ENCODE data around the gene LEMD1.

The LEMD1 gene, protein sequence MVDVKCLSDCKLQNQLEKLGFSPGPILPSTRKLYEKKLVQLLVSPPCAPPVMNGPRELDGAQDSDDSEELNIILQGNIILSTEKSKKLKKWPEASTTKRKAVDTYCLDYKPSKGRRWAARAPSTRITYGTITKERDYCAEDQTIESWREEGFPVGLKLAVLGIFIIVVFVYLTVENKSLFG

DNA sequence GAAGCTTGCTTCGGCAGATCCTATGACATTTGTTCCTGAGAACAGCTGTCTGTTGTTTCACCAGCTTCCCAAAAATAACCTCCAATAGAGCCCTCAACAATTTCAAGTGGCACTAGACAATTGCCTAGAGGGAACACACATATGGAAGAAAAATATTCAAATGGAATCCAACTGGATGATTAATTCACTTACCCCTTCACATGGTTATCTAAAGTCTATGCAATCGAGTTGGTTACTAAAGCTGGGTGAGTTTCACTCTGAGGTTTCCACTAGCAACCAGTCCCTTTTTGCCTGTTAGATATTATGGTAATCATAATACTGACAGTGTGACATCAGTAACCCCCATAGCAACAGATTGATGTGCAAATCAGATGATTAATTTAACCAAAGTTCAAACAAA, at the start of gene LEMD1:
Gene LEMD1, minus strand, starts transcription at position 259 of the 400 bp plus-strand sequence. CDS start 1,520 bp downstream, outside the sequence.
- peak; percentile 32 for DNase-seq

DNA sequence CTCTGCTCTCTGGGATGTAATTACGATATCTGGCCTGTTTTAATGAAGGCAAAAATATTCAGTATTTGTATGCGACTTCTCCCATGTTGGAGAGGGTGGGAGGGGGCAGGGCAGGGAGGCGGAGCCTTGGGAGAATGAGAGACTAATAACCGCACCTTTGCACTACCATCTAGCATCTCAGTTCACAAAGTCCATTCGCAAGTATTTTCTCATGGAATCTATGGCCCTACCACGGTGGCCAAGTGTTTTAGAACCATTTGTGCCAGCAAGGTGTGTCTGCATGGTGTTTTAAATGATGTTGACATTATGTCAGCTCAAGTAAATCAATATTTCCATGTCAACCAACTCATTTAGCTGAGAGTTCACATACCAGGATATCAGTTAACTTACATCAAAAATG, 48.3 kb upstream of the LEMD1 start:
- DNase-seq = no peak

DNA sequence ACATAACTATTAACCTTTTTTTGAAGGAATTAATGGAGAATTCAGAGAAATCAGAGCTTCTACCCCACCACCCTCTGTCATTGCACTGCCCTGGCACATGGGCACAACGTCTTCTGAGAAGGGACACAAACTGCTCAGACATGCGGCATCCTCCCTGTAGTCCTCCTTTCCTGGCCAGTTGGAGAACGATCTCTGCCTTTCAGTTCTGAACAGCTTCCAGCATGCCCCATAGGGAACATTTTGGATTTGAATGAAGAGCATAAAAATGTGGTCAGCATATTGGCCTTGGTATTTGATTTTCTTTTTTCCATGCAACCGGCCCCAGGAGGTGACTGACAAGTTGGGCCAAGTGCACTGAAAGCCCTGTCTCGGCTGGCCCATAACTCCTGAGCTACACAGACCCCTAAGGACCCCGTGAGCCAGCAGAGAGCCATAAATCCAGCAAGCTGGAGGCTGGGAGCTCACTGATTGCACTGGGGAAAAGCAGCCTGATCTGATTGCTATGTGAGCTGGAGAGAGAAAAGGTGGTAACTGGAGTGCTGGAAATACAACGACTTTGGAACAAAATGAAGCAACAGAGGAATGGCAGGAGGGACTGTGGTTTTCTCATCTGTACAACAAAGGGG, 44.9 kb upstream of the LEMD1 start:
- no peak for DNase-seq

DNA sequence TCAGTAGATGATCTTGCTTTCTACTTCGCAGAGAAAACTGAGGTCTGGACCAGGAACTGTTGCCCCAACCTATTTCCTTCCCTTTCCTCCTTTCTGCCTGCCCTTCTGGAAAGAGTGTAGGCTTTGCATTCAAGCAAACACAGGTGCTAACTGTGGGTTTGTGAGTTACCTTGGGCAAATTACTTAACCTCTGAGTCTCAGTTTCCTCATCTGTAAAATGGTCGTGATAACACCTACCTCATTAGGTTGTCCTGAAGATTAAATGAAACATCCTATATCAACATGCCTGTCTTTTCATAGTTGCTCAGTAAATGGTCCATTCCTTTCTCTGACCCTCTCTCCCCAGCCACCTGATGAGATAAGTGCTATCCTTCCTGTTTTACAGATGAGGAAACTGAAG, 43.5 kb upstream of the LEMD1 start:
- DNase-seq = no peak

DNA sequence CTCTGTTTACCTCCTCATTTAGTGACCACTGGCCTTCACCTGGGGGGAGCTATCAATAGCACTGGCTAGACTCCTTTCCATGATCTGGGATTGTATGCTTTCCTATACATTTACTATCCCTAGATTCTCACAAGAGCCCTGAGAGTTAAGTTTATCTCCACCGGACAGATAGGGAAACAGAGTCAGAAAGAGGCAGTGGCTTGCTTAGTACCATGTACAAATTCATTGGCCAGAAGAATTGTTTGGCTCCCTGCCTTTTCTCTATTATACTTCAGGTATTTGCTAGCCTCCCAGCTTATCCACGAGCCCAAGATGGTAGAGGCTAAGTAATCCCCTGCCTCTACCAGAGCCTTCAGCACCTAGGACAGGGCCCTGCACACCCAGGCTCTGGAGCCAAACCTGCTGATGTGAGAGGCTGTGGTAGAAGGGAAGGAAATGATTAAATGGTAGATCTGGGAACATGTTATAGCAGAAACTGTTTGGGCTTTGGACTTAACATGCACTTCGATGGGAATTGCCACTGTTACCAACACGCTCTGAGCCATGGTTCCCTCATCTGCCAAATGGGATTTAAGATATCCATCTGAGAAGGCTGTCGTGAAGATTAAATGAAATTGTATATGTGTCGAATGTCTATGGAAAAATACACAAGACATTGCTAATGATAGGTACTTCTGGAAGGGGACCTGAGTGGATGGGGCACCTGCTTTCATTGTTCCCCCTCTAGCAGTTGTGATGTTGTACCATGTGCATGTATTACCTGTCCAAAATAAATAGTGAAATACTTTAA, 37.1 kb upstream of the LEMD1 start:
- no peak for DNase-seq

DNA sequence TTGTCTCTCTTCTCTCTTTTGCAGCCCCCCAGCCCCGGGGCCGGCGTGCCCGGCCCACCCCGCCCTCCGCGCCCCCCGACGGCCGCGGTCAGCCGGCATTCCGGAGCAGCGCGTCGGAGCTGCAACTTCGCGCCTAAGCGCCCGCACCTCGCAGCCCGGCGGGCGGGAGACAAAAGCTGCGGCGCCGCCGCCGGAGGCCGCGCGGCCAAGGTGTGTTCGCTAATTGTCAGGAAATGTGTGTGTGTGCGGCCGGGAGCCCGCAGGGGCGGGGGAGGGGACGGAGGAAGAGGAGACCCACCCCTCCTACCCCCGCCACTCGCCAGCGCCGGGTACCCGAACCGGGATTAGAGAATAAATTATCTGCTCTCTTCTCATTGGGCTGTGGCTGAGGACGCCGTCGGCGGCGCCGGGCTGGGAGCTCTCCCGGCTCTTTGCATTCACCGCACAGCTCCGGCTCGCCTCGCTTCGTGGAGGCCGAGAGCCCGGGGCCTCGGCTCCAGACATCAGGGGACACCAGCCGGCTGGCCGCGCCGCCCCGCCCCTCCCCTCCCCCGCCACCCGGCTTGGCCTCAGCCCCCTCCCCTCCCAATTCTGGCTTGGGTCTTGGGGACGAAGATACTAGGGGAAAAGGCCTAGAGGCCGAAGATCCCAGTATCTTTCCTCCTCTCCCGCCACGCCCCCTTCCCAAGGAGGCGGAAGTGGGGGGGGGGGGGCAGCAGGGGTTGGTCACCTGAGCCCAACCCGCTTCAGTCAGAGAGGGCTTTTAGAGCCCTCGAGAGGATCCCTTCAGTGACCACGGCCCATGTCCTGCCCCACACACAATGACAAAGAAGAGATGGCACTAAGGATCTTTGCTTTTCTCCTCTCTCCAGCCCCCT, 35.3 kb upstream of the LEMD1 start:
- peak; percentile 83 for DNase-seq

DNA sequence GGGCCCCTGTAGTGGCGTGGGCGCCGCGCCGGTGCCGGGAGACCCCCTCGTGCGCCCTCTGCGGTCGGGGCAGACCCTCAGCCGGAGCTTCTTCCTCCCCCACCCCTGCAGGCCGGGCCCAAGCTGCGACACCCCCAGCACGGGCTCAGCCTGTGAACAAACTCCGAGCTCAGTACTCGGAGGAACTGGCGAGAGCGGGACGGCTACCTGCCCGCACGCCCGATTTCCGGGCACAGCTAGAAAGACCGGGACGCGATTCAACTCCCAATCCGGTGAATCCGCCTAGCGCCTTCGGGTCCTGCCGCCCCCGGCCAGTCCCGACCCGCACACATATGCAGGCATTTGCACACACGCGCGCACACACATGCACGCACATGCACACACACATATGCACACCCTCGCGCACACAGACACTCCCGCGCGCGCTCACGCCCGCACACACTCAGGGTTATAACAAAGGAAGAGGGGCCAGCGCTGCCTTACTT, 34.6 kb upstream of the LEMD1 start:
- DNase-seq = peak; percentile 16

DNA sequence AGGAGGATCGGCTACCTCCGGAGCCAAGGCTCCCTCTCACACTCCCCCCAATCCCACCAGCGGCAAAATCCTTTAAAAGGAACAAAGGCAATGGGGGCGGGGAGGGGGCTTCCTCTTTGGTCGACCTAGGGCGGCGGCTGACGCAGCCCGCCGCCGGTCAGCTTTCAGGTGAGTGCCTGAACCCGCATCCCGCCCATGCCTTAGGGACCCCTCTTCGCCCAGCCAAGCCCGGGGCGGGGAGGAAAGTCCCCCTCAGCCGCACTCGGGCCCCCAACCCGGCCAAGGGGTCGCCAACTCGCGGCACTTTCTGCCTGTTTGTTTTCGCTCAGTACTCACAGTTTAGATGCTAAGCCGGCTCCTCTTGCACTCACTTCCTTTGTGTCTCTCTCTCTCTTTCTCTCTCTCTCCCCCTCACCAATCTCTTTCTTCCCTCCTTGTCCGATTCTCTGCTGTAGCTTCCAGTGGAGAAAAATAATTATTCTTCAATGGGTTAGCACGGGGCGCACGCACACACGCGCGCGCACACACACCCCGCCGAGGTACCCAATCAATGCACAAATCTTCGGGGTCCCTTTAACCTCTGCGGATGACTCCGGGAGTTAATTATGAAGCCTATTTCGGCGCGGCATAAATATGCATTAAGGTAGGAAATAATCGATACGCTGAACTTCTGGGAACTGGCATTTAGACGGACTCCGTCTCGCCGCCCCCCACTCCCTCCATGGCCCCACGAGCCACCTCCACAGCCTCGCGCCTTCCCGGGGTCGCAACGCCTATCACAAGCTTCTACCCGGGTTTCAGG, 33.9 kb upstream of the LEMD1 start, which contains the start of gene BLACAT1:
Gene BLACAT1, minus strand, starts transcription at position 465 of the 802 bp plus-strand sequence.
- no peak for DNase-seq

DNA sequence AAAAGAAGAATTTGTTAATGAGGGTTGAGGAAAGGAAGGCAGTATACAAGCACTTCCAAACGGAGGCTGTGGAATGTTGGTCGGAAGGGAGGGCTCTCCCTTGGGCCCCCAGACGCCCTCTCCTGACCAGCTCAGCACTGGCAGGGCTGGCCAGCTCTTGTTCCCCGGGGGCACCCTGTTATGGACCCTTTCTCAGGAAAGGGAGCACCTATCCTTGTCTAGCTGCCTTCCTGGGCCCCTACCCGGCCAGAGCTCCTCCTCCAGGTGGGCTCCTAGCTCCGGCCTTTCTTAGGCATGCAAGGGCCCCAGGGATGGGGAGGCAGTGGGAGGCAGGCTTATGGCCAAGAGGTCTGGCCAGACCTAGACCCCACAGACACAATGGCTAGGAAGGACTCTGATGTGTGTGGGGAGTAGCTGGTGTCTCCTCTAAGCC, 33.1 kb upstream of the LEMD1 start:
- no peak for DNase-seq

DNA sequence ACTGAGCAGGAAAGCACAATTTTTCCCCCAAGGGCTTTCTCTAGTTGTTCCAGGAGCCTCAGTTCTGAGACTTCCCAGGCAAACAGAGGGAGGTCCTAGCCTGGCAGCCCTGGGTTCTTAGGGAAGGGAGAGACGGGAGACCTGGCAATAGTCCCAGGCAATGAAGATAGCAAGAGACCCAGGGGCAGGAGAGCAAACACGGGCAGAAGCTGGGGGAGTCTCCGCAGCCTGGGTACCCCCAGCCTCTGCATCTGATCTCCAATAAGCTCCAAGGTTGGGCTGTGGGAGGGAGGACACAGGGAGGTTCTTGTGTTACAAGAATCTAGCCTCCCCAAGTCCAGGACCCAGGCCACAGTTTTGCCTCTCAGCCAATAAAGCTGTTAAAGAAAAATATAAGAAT, 31.6 kb upstream of the LEMD1 start:
- DNase-seq = no peak

DNA sequence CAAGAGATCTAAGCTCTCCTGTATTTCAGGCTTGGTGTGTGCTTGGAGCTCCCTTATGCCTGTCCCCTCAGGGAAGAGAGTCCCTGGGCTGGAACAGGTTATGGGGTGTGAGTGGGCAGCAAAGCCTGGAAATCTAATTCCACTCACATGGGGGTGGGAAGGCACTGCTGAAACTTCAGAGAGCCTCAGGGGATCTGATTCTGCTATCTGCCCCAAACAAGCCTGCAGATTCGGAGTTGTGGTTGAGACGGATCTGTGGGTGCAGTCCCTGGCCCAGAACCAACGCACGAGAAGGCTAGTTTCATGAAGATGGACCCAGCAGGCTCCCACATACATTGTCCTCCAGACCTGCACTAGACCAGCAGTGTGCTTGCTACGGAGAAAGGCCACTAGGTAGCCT, 31.1 kb upstream of the LEMD1 start:
- DNase-seq = no peak

DNA sequence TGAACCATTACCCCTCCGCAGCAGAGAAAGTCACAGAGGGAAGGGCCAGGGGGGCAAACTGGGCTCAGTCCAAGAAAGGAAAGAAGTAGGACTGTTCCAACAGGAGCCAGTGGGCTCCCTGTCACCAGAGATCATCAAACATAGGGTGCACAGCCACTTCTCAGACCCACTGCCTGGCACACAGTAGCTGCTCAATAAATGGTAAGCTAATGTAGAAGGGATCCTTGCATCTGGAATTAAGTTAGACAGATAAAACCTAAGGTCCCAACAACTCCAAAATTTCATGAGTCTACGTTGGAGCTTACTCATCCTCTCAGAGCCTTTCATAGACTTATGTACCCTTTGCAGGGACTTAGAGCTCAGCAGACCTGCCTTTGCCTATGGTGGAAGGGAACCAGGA, 30.5 kb upstream of the LEMD1 start:
- DNase-seq = no peak

DNA sequence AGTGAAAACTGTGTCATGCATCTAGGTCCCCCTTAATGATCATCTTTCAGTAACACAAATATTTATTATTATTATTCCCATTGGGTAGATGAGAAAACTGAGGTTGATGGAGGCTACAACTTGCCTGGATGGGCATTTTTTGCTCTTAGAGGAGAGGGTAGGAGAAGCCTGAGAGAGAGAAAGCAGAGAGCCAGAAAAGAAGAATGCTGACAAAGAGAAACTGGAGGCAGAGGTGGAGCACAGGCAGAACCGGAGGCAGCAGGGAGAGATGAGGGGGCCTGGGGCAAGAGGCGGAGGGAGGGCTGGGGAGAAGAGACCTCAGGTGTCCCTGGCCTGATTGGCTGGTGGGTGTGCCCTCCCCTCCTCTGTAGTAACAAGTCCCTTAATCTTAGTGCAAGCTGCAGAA, 29.9 kb upstream of the LEMD1 start:
- no peak for DNase-seq

DNA sequence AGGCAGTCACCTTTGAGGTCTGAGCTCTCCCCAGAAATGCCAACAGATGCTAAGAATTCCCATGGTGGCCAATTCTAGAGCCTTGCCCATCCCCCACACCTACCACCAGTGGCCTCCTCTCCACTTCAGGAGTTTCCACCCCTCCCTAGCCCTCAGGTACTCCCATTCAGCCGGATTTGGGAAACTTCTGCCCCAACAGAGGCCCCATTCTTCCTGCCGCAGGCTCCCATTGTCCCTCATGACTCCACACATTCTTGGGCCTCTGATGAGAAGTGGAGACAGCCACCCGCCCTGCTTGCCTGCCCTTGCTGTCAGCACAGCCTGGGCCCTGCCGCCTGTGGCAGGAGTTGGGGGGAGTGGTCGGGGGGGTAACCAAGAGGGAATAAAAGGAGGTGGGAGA, 29.3 kb upstream of the LEMD1 start:
- no peak for DNase-seq

DNA sequence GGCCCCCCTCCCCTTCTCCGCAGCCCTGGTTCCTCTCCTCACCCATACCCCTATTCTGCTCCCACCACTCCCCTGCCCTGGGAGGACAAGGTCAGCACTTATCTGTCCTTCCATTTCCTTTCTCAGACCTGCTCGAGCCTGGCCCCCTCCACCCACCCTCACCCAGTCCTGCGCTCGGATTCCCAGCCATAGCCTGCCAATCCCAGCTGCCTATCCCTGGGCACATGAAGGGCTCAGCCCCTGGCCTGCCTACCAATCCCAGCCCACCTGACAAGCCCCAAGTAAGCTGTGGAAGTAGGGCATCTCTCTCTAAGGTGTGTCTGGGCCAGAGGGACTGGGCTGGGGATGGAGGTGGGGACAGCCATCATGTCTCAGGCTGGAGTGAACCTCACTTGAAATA, 28.6 kb upstream of the LEMD1 start:
- DNase-seq = no peak

DNA sequence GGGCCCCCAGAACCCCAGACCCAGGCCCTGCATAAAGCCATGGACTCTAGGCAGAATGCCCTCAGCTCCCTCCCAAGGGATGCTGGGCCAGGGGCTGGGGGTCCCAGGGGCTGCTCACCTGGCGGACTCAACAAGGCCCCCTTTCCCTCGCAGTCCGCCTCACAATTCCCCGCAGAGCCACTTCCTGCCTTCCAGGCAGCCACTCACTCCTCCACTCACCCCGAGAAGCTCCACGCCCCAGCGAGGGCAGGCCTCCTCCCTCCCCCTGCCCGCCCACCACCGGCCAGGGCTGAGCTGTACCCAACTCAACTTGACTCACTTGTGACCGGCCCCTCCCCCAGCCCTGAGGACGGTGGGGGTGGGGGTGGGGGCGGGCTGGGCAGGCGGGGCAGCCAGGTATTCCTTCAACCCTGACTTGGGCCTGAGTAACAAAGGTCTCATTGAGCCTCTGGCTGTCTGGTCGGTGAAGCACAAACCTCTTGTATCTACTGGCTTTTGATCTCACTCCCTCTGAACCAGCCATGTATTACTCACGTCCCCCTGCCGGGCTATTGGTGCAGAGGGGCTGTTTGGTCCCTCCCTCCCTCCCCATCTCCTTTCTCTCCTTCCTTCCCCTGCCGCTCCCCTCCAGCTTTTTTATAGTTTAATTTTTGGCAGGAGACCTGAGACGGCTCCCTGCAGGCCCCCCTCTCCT, 28.0 kb upstream of the LEMD1 start:
- DNase-seq = peak; percentile 70

DNA sequence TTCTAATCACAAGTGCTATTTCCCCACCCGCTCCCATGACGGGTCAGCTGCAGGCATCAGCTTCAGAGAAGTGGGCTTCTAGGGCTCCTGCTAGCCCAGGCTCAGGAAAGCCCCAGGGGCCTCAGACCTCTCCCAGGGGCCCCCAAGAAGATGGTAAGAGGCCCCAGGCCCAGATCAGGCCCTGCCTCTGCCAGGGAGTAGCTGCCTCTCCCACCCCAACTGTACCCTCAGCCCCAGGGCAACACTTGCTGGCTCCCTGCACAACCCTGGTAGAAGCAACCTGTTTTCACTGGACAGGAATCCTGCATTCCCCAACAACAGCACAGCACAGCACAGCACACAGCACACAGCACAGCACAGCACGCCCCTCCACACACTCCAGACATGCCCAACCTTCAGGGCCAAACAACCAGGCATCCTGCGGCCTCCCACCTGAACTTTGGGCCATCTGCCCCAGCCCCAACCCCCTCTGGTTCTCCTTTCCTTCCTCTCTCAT, 27.4 kb upstream of the LEMD1 start:
- DNase-seq = no peak

DNA sequence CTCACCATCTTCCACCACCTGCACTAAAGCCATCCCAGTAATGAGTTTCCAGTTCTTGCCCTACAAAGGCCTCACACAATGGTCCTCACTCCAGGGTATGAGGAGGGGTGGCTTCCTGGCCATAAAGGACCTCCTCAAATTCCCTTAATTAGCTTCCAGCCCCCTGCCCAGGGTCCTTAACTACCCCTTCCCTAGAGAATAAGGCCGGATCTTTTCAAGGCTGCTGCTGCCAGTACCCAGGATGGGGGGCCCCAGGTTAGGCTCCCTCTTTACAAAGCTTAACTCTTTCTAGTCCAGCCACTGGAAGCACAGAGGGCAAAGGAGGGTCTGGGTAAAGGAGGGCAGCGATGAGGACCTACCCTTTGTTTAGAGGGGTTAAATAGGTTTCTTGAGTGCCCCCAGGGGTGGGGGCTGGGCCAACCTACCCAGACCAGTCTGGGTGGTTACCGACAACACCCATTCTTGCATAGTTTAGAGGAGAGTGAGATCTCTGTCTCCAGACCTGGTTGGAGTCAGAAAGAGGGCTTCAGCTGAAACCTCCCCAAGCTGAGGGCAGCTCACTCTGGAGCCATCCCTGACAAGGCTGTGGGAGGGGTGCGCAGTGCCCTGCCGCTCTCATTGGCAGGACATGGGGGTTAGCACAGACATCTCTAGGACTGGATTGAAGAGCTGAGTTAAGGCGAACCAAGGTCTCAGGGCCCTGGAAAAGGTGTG, 26.8 kb upstream of the LEMD1 start:
- no peak for DNase-seq

DNA sequence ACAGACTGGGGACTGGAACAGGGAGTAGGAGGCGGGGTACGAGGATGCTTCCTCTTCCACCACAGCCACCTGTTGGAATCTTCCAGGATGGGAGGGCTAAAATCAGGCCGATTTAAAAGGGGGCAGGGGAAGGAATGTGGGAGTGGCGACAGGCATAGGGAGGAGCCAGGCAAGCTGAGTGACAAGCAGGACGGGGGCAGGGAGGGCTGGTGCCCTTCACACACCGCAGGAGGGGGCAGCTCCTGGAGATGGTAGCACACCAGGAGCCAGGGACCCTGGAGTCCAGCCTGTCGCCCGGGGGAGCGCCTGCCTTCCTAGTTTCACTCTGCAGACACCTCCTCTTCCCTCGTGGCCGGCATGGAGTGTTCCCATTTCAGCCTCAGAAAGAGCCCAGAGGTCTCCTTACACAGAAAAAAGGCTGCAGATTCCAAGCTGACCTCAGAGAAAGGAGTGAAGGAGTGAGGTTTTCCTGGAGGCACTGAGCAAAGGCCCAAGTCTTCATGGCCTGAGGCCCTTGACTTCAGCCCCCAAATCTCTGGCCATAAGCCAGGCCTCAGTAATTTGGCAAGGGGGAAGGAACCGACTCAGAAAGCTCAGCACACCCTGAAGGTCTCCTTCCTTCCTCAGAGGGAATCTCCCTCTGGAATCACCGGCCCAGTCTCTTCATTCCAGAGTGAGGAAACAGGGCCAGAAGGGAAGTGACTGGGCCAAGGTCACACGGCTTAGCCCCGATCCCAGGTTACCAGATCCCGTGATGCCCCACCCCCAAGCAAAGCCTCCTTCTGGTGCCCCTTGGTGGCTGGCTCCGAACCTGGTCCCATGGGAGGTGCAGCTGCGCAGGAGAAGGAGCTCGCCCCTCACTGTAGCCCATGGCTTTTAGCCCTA, 25.8 kb upstream of the LEMD1 start:
- DNase-seq = no peak

DNA sequence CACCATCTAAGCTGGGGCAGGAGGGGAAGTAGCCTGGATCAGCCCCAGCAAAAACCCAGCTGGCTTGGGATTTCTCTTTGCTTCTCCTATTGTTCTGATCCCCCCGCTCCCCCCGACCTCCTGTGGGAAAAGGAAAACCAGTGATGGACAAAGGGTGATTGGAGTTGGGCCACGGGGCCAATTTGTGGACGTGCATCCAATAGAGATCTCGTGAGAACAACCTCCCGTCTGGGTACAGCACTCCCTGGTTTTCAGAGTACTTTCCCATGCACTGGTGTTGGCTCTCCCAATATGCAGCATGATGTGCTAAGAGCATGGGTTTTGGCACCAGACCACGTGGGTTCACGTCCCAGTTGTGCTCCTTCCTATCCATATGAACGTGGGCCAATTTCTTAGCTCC, 25.0 kb upstream of the LEMD1 start:
- DNase-seq = no peak
